GM12878 (cell line): ENCODE measurements around the gene TBC1D19. TPM values are rescaled to one million over a fixed set of nuclear protein-coding genes. Genes with fewer than 3 reads are reported as not detected.

ENCODE experiments used
- ATF2 ChIP-seq: IDR thresholded peaks from 2 replicates; pipeline ENCODE4 v1.6.1; 2012; ENCODE audit warnings: low read length, inconsistent platforms
- EED ChIP-seq: sonication (generic); IDR thresholded peaks from 2 replicates; pipeline ENCODE4 v1.6.1; 2016; ENCODE audit warnings: antibody characterized with exemption, low read depth
- ETV6 ChIP-seq, 2 experiments: fragments of 450-650 bp in 1 of 2; IDR thresholded peaks in 1 of 2; conservative IDR thresholded peaks in 1 of 2; 2 replicates each; pipeline ENCODE4 v1.6.1; 2014; ENCODE audit warnings: antibody characterized with exemption in 1 of 2, borderline replicate concordance in 1 of 2, low read depth in 1 of 2, mild to moderate bottlenecking in 1 of 2, moderate library complexity in 1 of 2
- JUNB ChIP-seq: IDR thresholded peaks from 2 replicates; pipeline ENCODE4 v1.6.1; 2016; ENCODE audit warnings: antibody characterized with exemption, mild to moderate bottlenecking
- KLF5 ChIP-seq: fragments of 450-650 bp; IDR thresholded peaks from 2 replicates; pipeline ENCODE4 v1.6.1; 2014; ENCODE audit warnings: mild to moderate bottlenecking; ENCODE audit not compliant: partially characterized antibody
- LARP7 ChIP-seq: fragments of 450-650 bp; IDR thresholded peaks from 2 replicates; pipeline ENCODE4 v1.6.1; 2017; ENCODE audit warnings: mild to moderate bottlenecking
- MYB ChIP-seq: fragments of 150-350 bp; IDR thresholded peaks from 2 replicates; pipeline ENCODE4 v1.6.1; 2014; ENCODE audit warnings: mild to moderate bottlenecking, low read depth, low read length, borderline replicate concordance
- NFXL1 ChIP-seq: fragments of 450-650 bp; IDR thresholded peaks from 2 replicates; pipeline ENCODE4 v1.6.1; 2017; ENCODE audit warnings: antibody characterized with exemption, mild to moderate bottlenecking, borderline replicate concordance
- RB1 ChIP-seq: fragments of 450-650 bp; formaldehyde crosslinking; IDR thresholded peaks from 2 replicates; pipeline ENCODE4 v1.6.1; 2017; ENCODE audit warnings: mild to moderate bottlenecking, borderline replicate concordance
- SIN3A ChIP-seq: IDR thresholded peaks from 2 replicates; pipeline ENCODE4 v1.6.1; 2012; ENCODE audit warnings: low read depth, low read length, improper control_type of control experiment
- SIX5 ChIP-seq: IDR thresholded peaks from 2 replicates; pipeline ENCODE4 v1.6.1; 2011; ENCODE audit warnings: mild to moderate bottlenecking, low read depth, low read length, moderate library complexity; ENCODE audit not compliant: severe bottlenecking
- STAT3 ChIP-seq: IDR thresholded peaks from 2 replicates; pipeline ENCODE4 v1.6.1; 2011; ENCODE audit warnings: low read depth, low read length, improper control_type of control experiment
- TCF3 ChIP-seq: IDR thresholded peaks from 2 replicates; pipeline ENCODE4 v1.6.1; 2012; ENCODE audit warnings: low read depth, mild to moderate bottlenecking, low read length, borderline replicate concordance; ENCODE audit not compliant: insufficient read depth
- ZBTB40 ChIP-seq: fragments of 450-650 bp; IDR thresholded peaks from 2 replicates; pipeline ENCODE4 v1.6.1; 2016; ENCODE audit warnings: mild to moderate bottlenecking, moderate library complexity, borderline replicate concordance
- polyA plus RNA-seq, 11 experiments: library from polyadenylated mRNA; depleted of rRNA in 4 of 11; unstranded in 6 of 11; stranded (reverse) in 5 of 11; fragments of >200 nt; fragmentation: Nextera tagmentation in 4 of 11; fragmentation: Illumina TruSeq in 1 of 11; extraction: Ambion mirVana in 4 of 11; extraction: Trizol in 1 of 11; gene quantifications; 1 replicate in 1 of 11; 2 replicates in 10 of 11; pipeline versions ENCODE4 v1.2.1 to v1.2.3, GENCODE V29; 2011 to 2016; ENCODE audit warnings: inconsistent platforms in 2 of 11, missing spikeins in 2 of 11, low read depth in 1 of 11
- total RNA-seq, 4 experiments: library from RNA; depleted of rRNA in 3 of 4; stranded (reverse); fragments of >200 nt in 3 of 4; fragmentation: Illumina TruSeq in 1 of 4; extraction: Trizol in 1 of 4; gene quantifications; 2 replicates each; pipeline versions ENCODE4 v1.2.1 to v1.2.3, GENCODE V29; 2013 to 2021
- TF ChIP-seq, protein P1 (sequence below): IDR thresholded peaks from 2 replicates; pipeline ENCODE4 v1.6.1; 2012; ENCODE audit warnings: improper control_type of control experiment, low read depth, low read length; ENCODE audit not compliant: insufficient replicate concordance
- TF ChIP-seq, protein P2 (sequence below): fragments of 450-650 bp; IDR thresholded peaks from 2 replicates; pipeline ENCODE4 v1.6.1; 2018; ENCODE audit warnings: borderline replicate concordance, mild to moderate bottlenecking; ENCODE audit not compliant: partially characterized antibody

The TBC1D19 gene
- total and polyA plus RNA-seq, 10 of the 15 experiments (the other 5 are each of a cell fraction or from before 2014, with no cell fraction given) = 0.29 to 3.9 (median 2.1) TPM

- no peak for TF ChIP-seq ZBTB40
- no peak for TF ChIP-seq MYB
- no peak for TF ChIP-seq RB1
- TF ChIP-seq, protein P1, sequence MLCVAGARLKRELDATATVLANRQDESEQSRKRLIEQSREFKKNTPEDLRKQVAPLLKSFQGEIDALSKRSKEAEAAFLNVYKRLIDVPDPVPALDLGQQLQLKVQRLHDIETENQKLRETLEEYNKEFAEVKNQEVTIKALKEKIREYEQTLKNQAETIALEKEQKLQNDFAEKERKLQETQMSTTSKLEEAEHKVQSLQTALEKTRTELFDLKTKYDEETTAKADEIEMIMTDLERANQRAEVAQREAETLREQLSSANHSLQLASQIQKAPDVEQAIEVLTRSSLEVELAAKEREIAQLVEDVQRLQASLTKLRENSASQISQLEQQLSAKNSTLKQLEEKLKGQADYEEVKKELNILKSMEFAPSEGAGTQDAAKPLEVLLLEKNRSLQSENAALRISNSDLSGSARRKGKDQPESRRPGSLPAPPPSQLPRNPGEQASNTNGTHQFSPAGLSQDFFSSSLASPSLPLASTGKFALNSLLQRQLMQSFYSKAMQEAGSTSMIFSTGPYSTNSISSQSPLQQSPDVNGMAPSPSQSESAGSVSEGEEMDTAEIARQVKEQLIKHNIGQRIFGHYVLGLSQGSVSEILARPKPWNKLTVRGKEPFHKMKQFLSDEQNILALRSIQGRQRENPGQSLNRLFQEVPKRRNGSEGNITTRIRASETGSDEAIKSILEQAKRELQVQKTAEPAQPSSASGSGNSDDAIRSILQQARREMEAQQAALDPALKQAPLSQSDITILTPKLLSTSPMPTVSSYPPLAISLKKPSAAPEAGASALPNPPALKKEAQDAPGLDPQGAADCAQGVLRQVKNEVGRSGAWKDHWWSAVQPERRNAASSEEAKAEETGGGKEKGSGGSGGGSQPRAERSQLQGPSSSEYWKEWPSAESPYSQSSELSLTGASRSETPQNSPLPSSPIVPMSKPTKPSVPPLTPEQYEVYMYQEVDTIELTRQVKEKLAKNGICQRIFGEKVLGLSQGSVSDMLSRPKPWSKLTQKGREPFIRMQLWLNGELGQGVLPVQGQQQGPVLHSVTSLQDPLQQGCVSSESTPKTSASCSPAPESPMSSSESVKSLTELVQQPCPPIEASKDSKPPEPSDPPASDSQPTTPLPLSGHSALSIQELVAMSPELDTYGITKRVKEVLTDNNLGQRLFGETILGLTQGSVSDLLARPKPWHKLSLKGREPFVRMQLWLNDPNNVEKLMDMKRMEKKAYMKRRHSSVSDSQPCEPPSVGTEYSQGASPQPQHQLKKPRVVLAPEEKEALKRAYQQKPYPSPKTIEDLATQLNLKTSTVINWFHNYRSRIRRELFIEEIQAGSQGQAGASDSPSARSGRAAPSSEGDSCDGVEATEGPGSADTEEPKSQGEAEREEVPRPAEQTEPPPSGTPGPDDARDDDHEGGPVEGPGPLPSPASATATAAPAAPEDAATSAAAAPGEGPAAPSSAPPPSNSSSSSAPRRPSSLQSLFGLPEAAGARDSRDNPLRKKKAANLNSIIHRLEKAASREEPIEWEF = no peak
- no peak for TF ChIP-seq KLF5
- no peak for TF ChIP-seq LARP7
- TF ChIP-seq ATF2 = peak; percentile 54; the same call in 1 of the 2 replicates
- TF ChIP-seq NFXL1 = no peak
- TF ChIP-seq, protein P2, sequence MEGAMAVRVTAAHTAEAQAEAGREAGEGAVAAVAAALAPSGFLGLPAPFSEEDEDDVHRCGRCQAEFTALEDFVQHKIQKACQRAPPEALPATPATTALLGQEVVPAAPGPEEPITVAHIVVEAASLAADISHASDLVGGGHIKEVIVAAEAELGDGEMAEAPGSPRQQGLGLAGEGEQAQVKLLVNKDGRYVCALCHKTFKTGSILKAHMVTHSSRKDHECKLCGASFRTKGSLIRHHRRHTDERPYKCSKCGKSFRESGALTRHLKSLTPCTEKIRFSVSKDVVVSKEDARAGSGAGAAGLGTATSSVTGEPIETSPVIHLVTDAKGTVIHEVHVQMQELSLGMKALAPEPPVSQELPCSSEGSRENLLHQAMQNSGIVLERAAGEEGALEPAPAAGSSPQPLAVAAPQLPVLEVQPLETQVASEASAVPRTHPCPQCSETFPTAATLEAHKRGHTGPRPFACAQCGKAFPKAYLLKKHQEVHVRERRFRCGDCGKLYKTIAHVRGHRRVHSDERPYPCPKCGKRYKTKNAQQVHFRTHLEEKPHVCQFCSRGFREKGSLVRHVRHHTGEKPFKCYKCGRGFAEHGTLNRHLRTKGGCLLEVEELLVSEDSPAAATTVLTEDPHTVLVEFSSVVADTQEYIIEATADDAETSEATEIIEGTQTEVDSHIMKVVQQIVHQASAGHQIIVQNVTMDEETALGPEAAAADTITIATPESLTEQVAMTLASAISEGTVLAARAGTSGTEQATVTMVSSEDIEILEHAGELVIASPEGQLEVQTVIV = no peak
- no peak for TF ChIP-seq ETV6 (conservative IDR thresholded peaks at IDR 0.05 in 1 of 2, IDR thresholded peaks at IDR 0.05 in 1 of 2; ENCODE audit: borderline replicate concordance in 1 of 2, low read depth in 1 of 2)
- TF ChIP-seq SIN3A = no peak
- TF ChIP-seq EED = 0 out of 2 replicates have a peak, but pooled peaks have one; percentile 39
- TF ChIP-seq JUNB = no peak
- no peak for TF ChIP-seq TCF3
- no peak for TF ChIP-seq STAT3
- no peak for TF ChIP-seq SIX5
These were observed 139.3 kb downstream of the TBC1D19 start (continued) for GRCh38 chr4:26723216-26723615.
